Measurements from ENCODE around the gene NDUFB7.

NDUFB7 gene

GRCh38 chr19:14577264-14577663 lies 5.4 kb upstream of the NDUFB7 start:
- no peak overlapping the region for H2AFZ ChIP-seq (ENCODE audit: low read length)

GRCh38 chr19:14576363-14576762 lies 4.5 kb upstream of the NDUFB7 start:
- TF ChIP-seq CTCF (IDR thresholded peaks at IDR 0.05; ENCODE audit: low read length) = no peak
- TF ChIP-seq EZH2 (optimal IDR thresholded peaks at IDR 0.05; ENCODE audit: low read depth, low read length) = no peak
- Histone ChIP-seq H3K79me2 (ENCODE audit: low read length) (peaks cover 5% of the 10 kb centered on the region), H3F3A (ENCODE audit: insufficient read depth, low read length) (no peaks in the 10 kb centered on the region), H3K9me2 (replicated peaks; ENCODE audit: insufficient read depth, low read length) (no peaks in the 10 kb centered on the region), H3K4me3 (ENCODE audit: low read length) (no peak overlapping the region), H3K4me1 (ENCODE audit: low read length) (no peaks in the 10 kb centered on the region), H3K36me3 (replicated peaks; ENCODE audit: insufficient read depth, low read length) (no peaks in the 10 kb centered on the region), H3K4me2 (ENCODE audit: low read depth, low read length) (no peak overlapping the region), H3K9me3 (replicated peaks; ENCODE audit: insufficient read depth, low read length) (no peaks in the 10 kb centered on the region), H2AFZ (ENCODE audit: low read length) (no peak overlapping the region), H3K9ac (ENCODE audit: low read length) (no peak overlapping the region), H3K27me3 (replicated peaks; ENCODE audit: insufficient read depth, low read length) (peaks cover 30% of the 10 kb centered on the region), H3K27ac (ENCODE audit: low read length) (no peak overlapping the region), H4K20me1 (ENCODE audit: insufficient read depth, low read length) (no peaks in the 10 kb centered on the region)
- no peak for DNase-seq

More at GRCh38 chr19:14577264-14577663, 5.4 kb upstream of the NDUFB7 start:
- Histone ChIP-seq H3K27ac (ENCODE audit: low read length) (no peak overlapping the region), H3K9me3 (replicated peaks; ENCODE audit: insufficient read depth, low read length) (no peaks in the 10 kb centered on the region), H3K9me2 (replicated peaks; ENCODE audit: insufficient read depth, low read length) (no peaks in the 10 kb centered on the region), H3K27me3 (replicated peaks; ENCODE audit: insufficient read depth, low read length) (peaks cover 31% of the 10 kb centered on the region), H3K9ac (ENCODE audit: low read length) (no peak overlapping the region), H3K79me2 (ENCODE audit: low read length) (no peaks in the 10 kb centered on the region), H3K4me1 (ENCODE audit: low read length) (no peaks in the 10 kb centered on the region), H3K4me3 (ENCODE audit: low read length) (no peak overlapping the region), H3K4me2 (ENCODE audit: low read depth, low read length) (no peak overlapping the region), H3F3A (ENCODE audit: insufficient read depth, low read length) (no peaks in the 10 kb centered on the region), H4K20me1 (ENCODE audit: insufficient read depth, low read length) (no peaks in the 10 kb centered on the region), H3K36me3 (replicated peaks; ENCODE audit: insufficient read depth, low read length) (no peaks in the 10 kb centered on the region)
- DNase-seq = no peak
- TF ChIP-seq EZH2 (optimal IDR thresholded peaks at IDR 0.05; ENCODE audit: low read depth, low read length) = no peak
- no peak for TF ChIP-seq CTCF (IDR thresholded peaks at IDR 0.05; ENCODE audit: low read length)
- TF ChIP-seq EZH2phosphoT487 (IDR thresholded peaks at IDR 0.05; ENCODE audit: low read length) = no peak

GRCh38 chr19:14575428-14575980 lies 3.6 kb upstream of the NDUFB7 start:
- no peaks in the 10 kb centered on the region for H3K9me2 ChIP-seq (replicated peaks; ENCODE audit: insufficient read depth, low read length)
- H3K4me1 ChIP-seq (ENCODE audit: low read length) = peaks cover 6% of the 10 kb centered on the region; the same call in 1 of the 2 replicates
- no peaks in the 10 kb centered on the region for H3K9me3 ChIP-seq (replicated peaks; ENCODE audit: insufficient read depth, low read length)
- H3F3A ChIP-seq (ENCODE audit: insufficient read depth, low read length) = no peaks in the 10 kb centered on the region
- no peaks in the 10 kb centered on the region for H3K36me3 ChIP-seq (replicated peaks; ENCODE audit: insufficient read depth, low read length)
- H4K20me1 ChIP-seq (ENCODE audit: insufficient read depth, low read length) = no peaks in the 10 kb centered on the region
- no peak overlapping the region for H3K27ac ChIP-seq (ENCODE audit: low read length)
- DNase-seq = no peak
- no peak overlapping the region for H3K4me3 ChIP-seq (ENCODE audit: low read length)
- peaks cover 13% of the 10 kb centered on the region for H3K79me2 ChIP-seq (ENCODE audit: low read length)
- H2AFZ ChIP-seq (ENCODE audit: low read length) = no peak overlapping the region
- no peak overlapping the region for H3K9ac ChIP-seq (ENCODE audit: low read length)
- peaks cover 22% of the 10 kb centered on the region for H3K27me3 ChIP-seq (replicated peaks; ENCODE audit: insufficient read depth, low read length)
- TF ChIP-seq CTCF (IDR thresholded peaks at IDR 0.05; ENCODE audit: low read length) (no peak), EZH2phosphoT487 (IDR thresholded peaks at IDR 0.05; ENCODE audit: low read length) (no peak), EZH2 (optimal IDR thresholded peaks at IDR 0.05; ENCODE audit: low read depth, low read length) (no peak)
- H3K4me2 ChIP-seq (ENCODE audit: low read depth, low read length) = no peak overlapping the region

Data from MM.1S (cell line).